ENCODE measurements around the gene ANKHD1.
"Not testable (repeated sequence)": the region's sequence is repeated elsewhere in the genome, so short reads cannot be mapped to it uniquely, and the experiment has no call there.

The ANKHD1 gene

DNA sequence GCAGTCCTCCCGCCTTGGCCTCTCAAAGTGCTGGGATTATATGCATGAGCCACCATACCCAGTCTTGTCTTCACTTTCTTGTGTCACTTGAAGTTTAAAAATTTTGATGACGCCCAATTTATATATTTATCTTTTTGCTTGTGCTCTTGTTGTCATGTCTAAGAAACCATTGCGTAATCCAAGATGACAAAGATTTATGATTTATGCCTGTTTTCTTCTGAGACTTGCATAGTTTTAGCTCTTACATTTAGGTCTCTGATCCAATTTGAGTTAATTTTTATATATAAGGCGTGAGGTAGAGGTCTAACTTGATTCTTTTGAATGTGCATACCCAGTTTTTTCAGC is 18.6 kb downstream of the ANKHD1 start:
- no peaks in the 10 kb centered on the region for H3K27me3 ChIP-seq (ENCODE audit: control insufficient read depth in 5 of 5, insufficient read depth in 4 of 5, low read length in 5 of 5)
- no peaks in the 10 kb centered on the region for H3K36me3 ChIP-seq (ENCODE audit: control insufficient read depth in 5 of 5, insufficient read depth in 5 of 5, low read length in 5 of 5)
- H3K4me1 ChIP-seq (ENCODE audit: control insufficient read depth in 5 of 5, insufficient read depth in 5 of 5, low read length in 5 of 5), result peaks cover 0 to 15% (median 9%) of the 10 kb centered on the region in 5 donors
- no peak overlapping the region for H3K4me3 ChIP-seq (ENCODE audit: low read depth in 1 of 5, low read length in 5 of 5)
- H3K27ac ChIP-seq (ENCODE audit: low read depth, low read length), result no peak overlapping the region
- H3K9me3 ChIP-seq (ENCODE audit: control insufficient read depth in 5 of 5, low read length in 5 of 5), result no peaks in the 10 kb centered on the region
- H3K9ac ChIP-seq (ENCODE audit: low read length in 5 of 5), result no peak overlapping the region

DNA sequence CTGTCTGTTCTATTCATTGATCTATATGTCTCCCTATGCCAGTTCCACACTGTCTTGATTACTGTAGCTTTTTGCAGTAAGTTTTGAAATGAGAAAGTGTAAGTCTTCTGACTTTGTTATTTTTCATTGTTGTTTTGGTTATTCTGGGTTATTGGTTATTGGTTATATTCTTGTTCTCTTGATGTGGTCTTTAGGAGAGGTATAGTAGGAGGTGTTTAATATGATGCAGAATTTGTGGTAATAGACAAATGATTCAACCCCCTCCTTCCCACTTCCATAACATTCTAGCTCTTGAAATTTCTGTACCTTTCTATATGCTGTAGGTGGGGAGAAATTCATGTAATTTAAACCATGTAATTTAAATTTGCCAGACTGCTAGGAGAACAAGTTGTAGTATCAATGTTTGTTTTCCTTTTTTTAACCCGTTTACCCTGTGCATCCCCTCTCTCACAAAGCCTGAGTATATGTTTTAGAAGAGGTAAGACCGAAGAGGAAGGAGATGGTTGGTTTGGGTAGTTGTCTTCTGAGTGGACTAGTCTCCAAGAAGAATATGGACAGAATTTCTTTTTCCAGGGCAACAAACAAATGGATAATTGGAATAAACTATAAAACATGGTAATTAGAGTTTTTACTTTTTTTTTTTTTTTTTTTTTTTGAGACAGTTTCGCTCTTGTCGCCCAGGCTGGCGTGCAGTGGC is 19.2 kb downstream of the ANKHD1 start:
- peaks cover 0 to 15% (median 9%) of the 10 kb centered on the region in 5 donors for H3K4me1 ChIP-seq (ENCODE audit: control insufficient read depth in 5 of 5, insufficient read depth in 5 of 5, low read length in 5 of 5)
- H3K36me3 ChIP-seq (ENCODE audit: control insufficient read depth in 5 of 5, insufficient read depth in 5 of 5, low read length in 5 of 5), result no peaks in the 10 kb centered on the region
- no peaks in the 10 kb centered on the region for H3K27me3 ChIP-seq (ENCODE audit: control insufficient read depth in 5 of 5, insufficient read depth in 4 of 5, low read length in 5 of 5)
- no peak overlapping the region for H3K27ac ChIP-seq (ENCODE audit: low read depth, low read length)
- no peaks in the 10 kb centered on the region for H3K9me3 ChIP-seq (ENCODE audit: control insufficient read depth in 5 of 5, low read length in 5 of 5)
- no peak overlapping the region for H3K4me3 ChIP-seq (ENCODE audit: low read depth in 1 of 5, low read length in 5 of 5)
- no peak overlapping the region for H3K9ac ChIP-seq (ENCODE audit: low read length in 5 of 5)

- H3K4me1 ChIP-seq (ENCODE audit: control insufficient read depth in 5 of 5, insufficient read depth in 5 of 5, low read length in 5 of 5), result peaks cover 0 to 15% (median 9%) of the 10 kb centered on the region in 5 donors
- H3K9ac ChIP-seq (ENCODE audit: low read length in 5 of 5); H3K4me3 ChIP-seq (ENCODE audit: low read depth in 1 of 5, low read length in 5 of 5); H3K36me3 ChIP-seq (ENCODE audit: control insufficient read depth in 5 of 5, insufficient read depth in 5 of 5, low read length in 5 of 5); H3K27me3 ChIP-seq (ENCODE audit: control insufficient read depth in 5 of 5, insufficient read depth in 4 of 5, low read length in 5 of 5); H3K27ac ChIP-seq (ENCODE audit: low read depth, low read length); H3K9me3 ChIP-seq (ENCODE audit: control insufficient read depth in 5 of 5, low read length in 5 of 5): not testable (repeated sequence)
These were observed 19.7 kb downstream of the ANKHD1 start for GRCh38 chr5:140421375-140421774.

- Histone ChIP-seq H3K4me1 (ENCODE audit: control insufficient read depth in 5 of 5, insufficient read depth in 5 of 5, low read length in 5 of 5) (peaks cover 0 to 15% (median 9%) of the 10 kb centered on the region in 5 donors), H3K9ac (ENCODE audit: low read length in 5 of 5) (no peak overlapping the region), H3K27me3 (ENCODE audit: control insufficient read depth in 5 of 5, insufficient read depth in 4 of 5, low read length in 5 of 5) (no peaks in the 10 kb centered on the region), H3K27ac (ENCODE audit: low read depth, low read length) (no peak overlapping the region), H3K9me3 (ENCODE audit: control insufficient read depth in 5 of 5, low read length in 5 of 5) (no peaks in the 10 kb centered on the region), H3K4me3 (ENCODE audit: low read depth in 1 of 5, low read length in 5 of 5) (no peak overlapping the region), H3K36me3 (ENCODE audit: control insufficient read depth in 5 of 5, insufficient read depth in 5 of 5, low read length in 5 of 5) (no peaks in the 10 kb centered on the region)
These were observed 22.0 kb downstream of the ANKHD1 start for GRCh38 chr5:140423609-140424008.

- Histone ChIP-seq H3K4me1 (ENCODE audit: control insufficient read depth in 5 of 5, insufficient read depth in 5 of 5, low read length in 5 of 5) (peaks cover 0 to 15% (median 9%) of the 10 kb centered on the region in 5 donors), H3K27me3 (ENCODE audit: control insufficient read depth in 5 of 5, insufficient read depth in 4 of 5, low read length in 5 of 5) (no peaks in the 10 kb centered on the region), H3K9ac (ENCODE audit: low read length in 5 of 5) (no peak overlapping the region), H3K9me3 (ENCODE audit: control insufficient read depth in 5 of 5, low read length in 5 of 5) (no peaks in the 10 kb centered on the region), H3K36me3 (ENCODE audit: control insufficient read depth in 5 of 5, insufficient read depth in 5 of 5, low read length in 5 of 5) (no peaks in the 10 kb centered on the region), H3K27ac (ENCODE audit: low read depth, low read length) (no peak overlapping the region), H3K4me3 (ENCODE audit: low read depth in 1 of 5, low read length in 5 of 5) (no peak overlapping the region)
These were observed 22.5 kb downstream of the ANKHD1 start for GRCh38 chr5:140424135-140424534.

DNA sequence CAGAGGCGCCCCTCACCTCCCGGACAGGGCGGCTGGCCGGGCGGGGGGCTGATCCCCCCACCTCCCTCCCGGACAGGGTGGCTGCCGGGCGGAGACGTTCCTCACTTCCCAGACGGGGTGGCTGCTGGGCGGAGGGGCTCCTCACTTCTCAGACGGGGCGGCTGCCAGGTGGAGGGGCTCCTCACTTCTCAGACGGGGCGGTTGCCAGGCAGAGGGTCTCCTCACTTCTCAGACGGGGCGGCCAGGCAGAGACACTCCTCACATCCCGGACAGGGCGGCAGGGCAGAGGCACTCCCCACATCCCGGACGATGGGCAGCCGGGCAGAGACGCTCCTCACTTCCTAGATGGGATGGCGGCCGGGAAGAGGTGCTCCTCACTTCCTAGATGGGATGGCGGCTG is 26.1 kb downstream of the ANKHD1 start:
- H3K9me3 ChIP-seq (ENCODE audit: control insufficient read depth in 5 of 5, low read length in 5 of 5); H3K4me3 ChIP-seq (ENCODE audit: low read depth in 1 of 5, low read length in 5 of 5); H3K27me3 ChIP-seq (ENCODE audit: control insufficient read depth in 5 of 5, insufficient read depth in 4 of 5, low read length in 5 of 5); H3K27ac ChIP-seq (ENCODE audit: low read depth, low read length); H3K4me1 ChIP-seq (ENCODE audit: control insufficient read depth in 5 of 5, insufficient read depth in 5 of 5, low read length in 5 of 5); H3K36me3 ChIP-seq (ENCODE audit: control insufficient read depth in 5 of 5, insufficient read depth in 5 of 5, low read length in 5 of 5); H3K9ac ChIP-seq (ENCODE audit: low read length in 5 of 5): not testable (repeated sequence)

DNA sequence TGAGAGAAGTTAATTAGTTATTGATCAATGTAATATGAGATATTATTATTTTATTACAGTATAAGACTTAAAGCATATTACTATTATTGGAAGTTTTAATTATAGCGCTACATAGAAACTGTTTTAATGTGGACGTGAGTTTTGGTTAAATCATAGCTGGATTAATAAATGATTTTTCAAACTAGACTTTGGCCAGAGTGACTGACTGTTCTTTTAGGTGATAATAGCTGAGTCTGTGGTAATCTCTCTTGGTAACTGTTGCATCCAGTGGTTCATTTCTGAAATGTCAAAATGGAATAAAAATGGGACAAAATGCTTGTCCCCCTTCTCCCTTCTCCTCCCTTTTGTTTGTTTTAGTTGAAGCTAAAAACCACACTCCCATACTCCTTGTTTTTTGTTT is 28.1 kb downstream of the ANKHD1 start:
- Histone ChIP-seq H3K9ac (ENCODE audit: low read length in 5 of 5) (no peak overlapping the region), H3K4me1 (ENCODE audit: control insufficient read depth in 5 of 5, insufficient read depth in 5 of 5, low read length in 5 of 5) (no peaks in the 10 kb centered on the region), H3K9me3 (ENCODE audit: control insufficient read depth in 5 of 5, low read length in 5 of 5) (no peaks in the 10 kb centered on the region), H3K36me3 (ENCODE audit: control insufficient read depth in 5 of 5, insufficient read depth in 5 of 5, low read length in 5 of 5) (peaks cover 0 to 2% (median 0%) of the 10 kb centered on the region in 5 donors), H3K4me3 (ENCODE audit: low read depth in 1 of 5, low read length in 5 of 5) (no peak overlapping the region), H3K27me3 (ENCODE audit: control insufficient read depth in 5 of 5, insufficient read depth in 4 of 5, low read length in 5 of 5) (no peaks in the 10 kb centered on the region), H3K27ac (ENCODE audit: low read depth, low read length) (no peak overlapping the region)

GRCh38 chr5:140432212-140432611 is 30.6 kb downstream of the ANKHD1 start:
- no peak overlapping the region for H3K27ac ChIP-seq (ENCODE audit: low read depth, low read length)
- no peaks in the 10 kb centered on the region for H3K4me1 ChIP-seq (ENCODE audit: control insufficient read depth in 5 of 5, insufficient read depth in 5 of 5, low read length in 5 of 5)
- H3K27me3 ChIP-seq (ENCODE audit: control insufficient read depth in 5 of 5, insufficient read depth in 4 of 5, low read length in 5 of 5), result no peaks in the 10 kb centered on the region
- peaks cover 0 to 13% (median 5%) of the 10 kb centered on the region in 5 donors for H3K36me3 ChIP-seq (ENCODE audit: control insufficient read depth in 5 of 5, insufficient read depth in 5 of 5, low read length in 5 of 5)
- no peak overlapping the region for H3K4me3 ChIP-seq (ENCODE audit: low read depth in 1 of 5, low read length in 5 of 5)
- no peak overlapping the region for H3K9ac ChIP-seq (ENCODE audit: low read length in 5 of 5)
- H3K9me3 ChIP-seq (ENCODE audit: control insufficient read depth in 5 of 5, low read length in 5 of 5), result no peaks in the 10 kb centered on the region

- Histone ChIP-seq H3K27me3 (ENCODE audit: control insufficient read depth in 5 of 5, insufficient read depth in 4 of 5, low read length in 5 of 5) (no peaks in the 10 kb centered on the region), H3K27ac (ENCODE audit: low read depth, low read length) (no peak overlapping the region)
These were observed 31.3 kb downstream of the ANKHD1 start for GRCh38 chr5:140432916-140433315.

DNA sequence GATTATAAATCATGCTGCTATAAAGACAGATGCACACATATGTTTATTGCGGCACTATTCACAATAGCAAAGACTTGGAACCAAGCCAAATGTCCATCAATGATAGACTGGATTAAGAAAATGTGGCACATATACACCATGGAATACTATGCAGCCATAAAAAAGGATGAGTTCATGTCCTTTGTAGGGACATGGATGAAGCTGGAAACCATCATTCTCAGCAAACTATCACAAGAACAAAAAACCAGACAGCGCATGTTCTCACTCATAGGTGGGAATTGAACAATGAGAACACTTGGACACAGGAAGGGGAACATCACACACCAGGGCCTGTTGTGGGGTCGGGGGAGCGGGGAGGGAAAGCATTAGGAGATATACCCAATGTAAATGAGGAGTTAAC is 55.7 kb downstream of the ANKHD1 start:
- H3K36me3 ChIP-seq (ENCODE audit: control insufficient read depth in 5 of 5, insufficient read depth in 5 of 5, low read length in 5 of 5), result peaks cover 7 to 20% (median 13%) of the 10 kb centered on the region in 5 donors
- H3K27ac ChIP-seq (ENCODE audit: low read depth, low read length); H3K9me3 ChIP-seq (ENCODE audit: control insufficient read depth in 5 of 5, low read length in 5 of 5); H3K4me3 ChIP-seq (ENCODE audit: low read depth in 1 of 5, low read length in 5 of 5); H3K4me1 ChIP-seq (ENCODE audit: control insufficient read depth in 5 of 5, insufficient read depth in 5 of 5, low read length in 5 of 5); H3K9ac ChIP-seq (ENCODE audit: low read length in 5 of 5); H3K27me3 ChIP-seq (ENCODE audit: control insufficient read depth in 5 of 5, insufficient read depth in 4 of 5, low read length in 5 of 5): not testable (repeated sequence)

More at GRCh38 chr5:140432916-140433315, 31.3 kb downstream of the ANKHD1 start:
- H3K36me3 ChIP-seq (ENCODE audit: control insufficient read depth in 5 of 5, insufficient read depth in 5 of 5, low read length in 5 of 5), result peaks cover 0 to 19% (median 5%) of the 10 kb centered on the region in 5 donors
- no peak overlapping the region for H3K4me3 ChIP-seq (ENCODE audit: low read depth in 1 of 5, low read length in 5 of 5)
- no peaks in the 10 kb centered on the region for H3K9me3 ChIP-seq (ENCODE audit: control insufficient read depth in 5 of 5, low read length in 5 of 5)
- no peaks in the 10 kb centered on the region for H3K4me1 ChIP-seq (ENCODE audit: control insufficient read depth in 5 of 5, insufficient read depth in 5 of 5, low read length in 5 of 5)
- H3K9ac ChIP-seq (ENCODE audit: low read length in 5 of 5), result no peak overlapping the region
